ENCODE data around the gene INSR. TPM values are rescaled to one million over a fixed set of nuclear protein-coding genes. Genes with fewer than 3 reads are reported as not detected.

The INSR gene
- total RNA-seq, 1 donor from 2014 or later = 23.9 TPM

- H3K27ac Mint-ChIP-seq (ENCODE audit: unreplicated experiment) = no peak overlapping the region
- no peaks in the 10 kb centered on the region for H3K36me3 Mint-ChIP-seq (ENCODE audit: unreplicated experiment)
- no peak overlapping the region for H3K4me3 Mint-ChIP-seq (ENCODE audit: unreplicated experiment)
- H3K9me3 Mint-ChIP-seq (ENCODE audit: unreplicated experiment) = no peaks in the 10 kb centered on the region
- peaks cover 6% of the 10 kb centered on the region for H3K27me3 Mint-ChIP-seq (ENCODE audit: unreplicated experiment)
- no peak for DNase-seq
- no peaks in the 10 kb centered on the region for H3K4me1 Mint-ChIP-seq (ENCODE audit: low read depth, unreplicated experiment)
- TF ChIP-seq, protein P1, sequence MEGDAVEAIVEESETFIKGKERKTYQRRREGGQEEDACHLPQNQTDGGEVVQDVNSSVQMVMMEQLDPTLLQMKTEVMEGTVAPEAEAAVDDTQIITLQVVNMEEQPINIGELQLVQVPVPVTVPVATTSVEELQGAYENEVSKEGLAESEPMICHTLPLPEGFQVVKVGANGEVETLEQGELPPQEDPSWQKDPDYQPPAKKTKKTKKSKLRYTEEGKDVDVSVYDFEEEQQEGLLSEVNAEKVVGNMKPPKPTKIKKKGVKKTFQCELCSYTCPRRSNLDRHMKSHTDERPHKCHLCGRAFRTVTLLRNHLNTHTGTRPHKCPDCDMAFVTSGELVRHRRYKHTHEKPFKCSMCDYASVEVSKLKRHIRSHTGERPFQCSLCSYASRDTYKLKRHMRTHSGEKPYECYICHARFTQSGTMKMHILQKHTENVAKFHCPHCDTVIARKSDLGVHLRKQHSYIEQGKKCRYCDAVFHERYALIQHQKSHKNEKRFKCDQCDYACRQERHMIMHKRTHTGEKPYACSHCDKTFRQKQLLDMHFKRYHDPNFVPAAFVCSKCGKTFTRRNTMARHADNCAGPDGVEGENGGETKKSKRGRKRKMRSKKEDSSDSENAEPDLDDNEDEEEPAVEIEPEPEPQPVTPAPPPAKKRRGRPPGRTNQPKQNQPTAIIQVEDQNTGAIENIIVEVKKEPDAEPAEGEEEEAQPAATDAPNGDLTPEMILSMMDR (IDR thresholded peaks at IDR 0.05; ENCODE audit: partially characterized antibody, unreplicated experiment) = no peak
These were observed 5.2 kb downstream of the INSR start for GRCh38 chr19:7288977-7289376.

GRCh38 chr19:7288131-7288530 is 6.1 kb downstream of the INSR start:
- no peak for DNase-seq
- Mint-ChIP-seq H3K9me3 (ENCODE audit: unreplicated experiment) (no peaks in the 10 kb centered on the region), H3K4me1 (ENCODE audit: low read depth, unreplicated experiment) (no peaks in the 10 kb centered on the region), H3K4me3 (ENCODE audit: unreplicated experiment) (no peak overlapping the region), H3K36me3 (ENCODE audit: unreplicated experiment) (no peaks in the 10 kb centered on the region), H3K27me3 (ENCODE audit: unreplicated experiment) (peaks cover 6% of the 10 kb centered on the region), H3K27ac (ENCODE audit: unreplicated experiment) (no peak overlapping the region)
- TF ChIP-seq, protein P1 (IDR thresholded peaks at IDR 0.05; ENCODE audit: partially characterized antibody, unreplicated experiment) = no peak

- Mint-ChIP-seq H3K9me3 (ENCODE audit: unreplicated experiment) (no peaks in the 10 kb centered on the region), H3K27me3 (ENCODE audit: unreplicated experiment) (peaks cover 6% of the 10 kb centered on the region), H3K4me1 (ENCODE audit: low read depth, unreplicated experiment) (no peaks in the 10 kb centered on the region), H3K36me3 (ENCODE audit: unreplicated experiment) (no peaks in the 10 kb centered on the region), H3K4me3 (ENCODE audit: unreplicated experiment) (no peak overlapping the region), H3K27ac (ENCODE audit: unreplicated experiment) (no peak overlapping the region)
- no peak for DNase-seq
- TF ChIP-seq, protein P1 (IDR thresholded peaks at IDR 0.05; ENCODE audit: partially characterized antibody, unreplicated experiment) = no peak
These were observed 6.5 kb downstream of the INSR start for GRCh38 chr19:7287722-7288121.

DNA sequence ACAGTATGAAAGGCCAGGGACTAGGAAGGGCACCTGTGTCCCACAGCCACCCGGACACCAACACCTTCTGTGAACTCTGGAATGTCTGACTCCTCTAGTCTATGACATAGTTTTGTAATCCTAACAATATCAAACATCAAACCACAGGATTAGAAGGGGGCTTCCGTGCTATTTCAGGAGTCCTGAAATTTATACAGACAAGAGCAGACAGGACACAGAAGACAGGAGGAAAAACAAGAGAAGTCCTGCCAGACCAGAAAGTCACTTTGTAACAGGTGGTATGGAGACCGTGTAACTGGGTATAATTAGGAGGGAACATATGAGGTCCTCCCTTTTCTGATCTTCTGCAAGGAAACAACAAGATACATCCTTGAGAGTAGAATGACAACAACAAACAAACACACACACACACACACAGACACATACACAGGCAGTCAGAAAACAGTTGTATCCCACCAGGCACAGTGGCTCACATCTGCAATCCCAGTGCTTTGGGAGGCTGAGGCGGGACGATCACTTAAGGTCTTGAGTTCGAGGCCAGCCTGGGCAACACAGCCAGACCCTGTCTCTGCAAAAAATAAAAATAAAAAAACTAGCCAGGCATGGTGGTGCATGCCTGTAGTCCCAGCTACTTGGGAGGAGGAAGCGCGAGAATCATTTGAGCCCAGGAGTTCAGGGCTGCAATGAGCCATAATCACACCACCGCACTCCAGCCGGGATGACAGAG is 13.1 kb downstream of the INSR start:
- H3K4me1 Mint-ChIP-seq (ENCODE audit: low read depth, unreplicated experiment) = no peaks in the 10 kb centered on the region
- H3K9me3 Mint-ChIP-seq (ENCODE audit: unreplicated experiment) = peaks cover 1% of the 10 kb centered on the region
- H3K36me3 Mint-ChIP-seq (ENCODE audit: unreplicated experiment) = peaks cover 4% of the 10 kb centered on the region
- peaks cover 2% of the 10 kb centered on the region for H3K27me3 Mint-ChIP-seq (ENCODE audit: unreplicated experiment)
- H3K27ac Mint-ChIP-seq (ENCODE audit: unreplicated experiment) = no peak overlapping the region
- DNase-seq = no peak
- no peak overlapping the region for H3K4me3 Mint-ChIP-seq (ENCODE audit: unreplicated experiment)
- TF ChIP-seq, protein P1 (IDR thresholded peaks at IDR 0.05; ENCODE audit: partially characterized antibody, unreplicated experiment) = no peak

DNA sequence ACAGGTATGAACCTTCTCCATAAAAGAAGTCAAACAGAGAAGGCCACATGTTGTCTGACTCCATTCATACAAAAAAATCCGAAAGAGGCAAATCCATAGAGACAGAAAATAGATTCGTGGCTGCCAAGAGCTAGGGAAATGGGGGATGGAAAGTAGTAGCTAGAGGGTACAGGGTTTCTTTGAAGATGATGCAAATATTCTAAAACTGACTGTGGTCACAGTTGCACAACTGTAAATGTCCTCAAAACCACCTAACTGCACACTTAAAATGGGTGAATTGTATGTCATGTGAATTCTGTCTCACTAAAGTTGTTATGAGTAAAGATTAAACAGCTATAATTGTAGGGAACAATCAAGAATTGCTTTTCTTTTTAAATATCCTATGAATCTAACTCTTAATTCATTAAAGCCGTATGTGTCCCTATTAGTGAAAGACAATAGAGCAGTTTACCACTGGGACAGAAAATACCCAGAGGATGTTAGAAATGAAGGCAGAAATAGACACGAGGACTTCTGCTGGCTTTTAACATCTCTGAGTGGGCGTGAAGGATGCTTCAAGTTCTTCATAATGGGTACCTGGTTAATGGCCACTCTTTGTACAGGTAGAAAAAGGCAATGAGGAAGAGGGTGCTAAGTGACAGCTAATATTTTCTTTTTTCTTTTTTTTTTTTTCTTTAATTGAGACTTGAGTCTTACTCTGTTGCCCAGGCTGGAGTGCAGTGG is 21.2 kb downstream of the INSR start:
- TF ChIP-seq, protein P1 (IDR thresholded peaks at IDR 0.05; ENCODE audit: partially characterized antibody, unreplicated experiment) = no peak
- no peak for DNase-seq
- H3K36me3 Mint-ChIP-seq (ENCODE audit: unreplicated experiment) = peaks cover under 1% of the 10 kb centered on the region
- no peak overlapping the region for H3K4me3 Mint-ChIP-seq (ENCODE audit: unreplicated experiment)
- H3K27ac Mint-ChIP-seq (ENCODE audit: unreplicated experiment) = no peak overlapping the region
- H3K27me3 Mint-ChIP-seq (ENCODE audit: unreplicated experiment) = peaks cover 2% of the 10 kb centered on the region
- peaks cover 1% of the 10 kb centered on the region for H3K9me3 Mint-ChIP-seq (ENCODE audit: unreplicated experiment)
- H3K4me1 Mint-ChIP-seq (ENCODE audit: low read depth, unreplicated experiment) = no peaks in the 10 kb centered on the region
